ELR (cell line): ENCODE data around the gene ABHD1.
A peak's percentile ranks its signal among the peaks of the same experiment; 100 is the strongest.
"Not testable (repeated sequence)": the region's sequence is repeated elsewhere in the genome, so short reads cannot be mapped to it uniquely, and the experiment has no call there.

Experiments
- DNase-seq: peaks from one replicate; pipeline ENCODE4 v3.0.0-alpha.2; 2015; ENCODE audit warnings: low read depth

The ABHD1 gene

DNA sequence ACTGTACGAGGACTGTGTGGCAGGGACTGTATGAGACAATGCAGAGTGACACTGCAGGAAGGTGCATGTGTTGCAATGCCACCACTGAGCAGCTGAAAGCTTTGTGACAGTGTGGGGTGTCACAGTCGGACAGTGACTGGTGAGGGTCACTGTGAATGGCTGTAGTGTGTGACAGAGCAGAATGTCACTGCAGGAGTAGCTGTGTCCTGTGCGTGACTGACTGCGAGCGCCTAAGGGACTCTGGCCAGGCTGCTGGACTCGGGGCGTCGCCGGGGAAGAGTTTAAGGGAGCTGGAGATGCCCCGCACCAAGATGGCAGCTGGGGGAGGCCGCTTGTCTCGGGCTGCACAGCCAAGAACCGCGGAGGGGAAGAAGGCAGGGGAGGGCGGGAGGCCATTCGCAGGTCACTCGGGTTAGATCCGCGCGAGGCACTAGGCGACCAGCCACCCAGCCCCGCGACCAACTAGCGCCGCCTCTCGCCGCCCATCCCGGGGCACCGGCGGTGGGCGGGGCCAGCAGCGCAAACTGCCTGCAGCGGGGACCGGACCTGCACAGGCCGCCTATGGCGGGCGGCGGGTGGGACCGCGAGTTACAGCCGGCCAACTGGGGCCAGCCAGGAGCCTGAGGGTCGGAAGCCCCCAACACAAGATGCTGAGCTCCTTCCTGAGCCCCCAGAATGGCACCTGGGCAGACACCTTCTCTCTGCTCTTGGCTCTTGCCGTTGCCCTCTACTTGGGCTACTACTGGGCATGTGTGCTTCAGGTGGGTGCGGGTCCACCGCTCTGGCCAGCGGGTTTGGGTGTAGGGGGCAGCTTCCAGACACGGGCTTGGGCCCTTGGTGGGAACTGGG, at the start of gene ABHD1:
TSS of gene ABHD1 (plus strand) at position 514 of the 849 bp plus-strand sequence. CDS start at position 648, 134 bp downstream.
- no peak for DNase-seq

GRCh38 chr2:27074738-27075565, 48.7 kb upstream of the ABHD1 start:
- DNase-seq = no peak

DNA sequence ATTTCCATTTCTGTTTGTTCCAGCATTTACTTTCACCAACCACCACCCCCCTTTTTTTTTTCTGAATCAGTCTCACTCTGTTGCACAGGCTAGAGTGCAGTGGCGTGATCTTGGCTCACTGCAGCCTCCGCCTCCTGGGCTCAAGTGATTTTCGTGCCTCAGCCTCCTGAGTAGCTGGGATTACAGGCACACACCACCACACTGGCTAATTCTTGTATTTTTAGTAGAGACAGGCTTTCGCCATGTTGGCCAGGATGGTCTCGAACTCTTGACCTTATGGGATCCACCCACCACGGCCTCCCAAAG, 48.1 kb upstream of the ABHD1 start:
- DNase-seq = not testable (repeated sequence)

DNA sequence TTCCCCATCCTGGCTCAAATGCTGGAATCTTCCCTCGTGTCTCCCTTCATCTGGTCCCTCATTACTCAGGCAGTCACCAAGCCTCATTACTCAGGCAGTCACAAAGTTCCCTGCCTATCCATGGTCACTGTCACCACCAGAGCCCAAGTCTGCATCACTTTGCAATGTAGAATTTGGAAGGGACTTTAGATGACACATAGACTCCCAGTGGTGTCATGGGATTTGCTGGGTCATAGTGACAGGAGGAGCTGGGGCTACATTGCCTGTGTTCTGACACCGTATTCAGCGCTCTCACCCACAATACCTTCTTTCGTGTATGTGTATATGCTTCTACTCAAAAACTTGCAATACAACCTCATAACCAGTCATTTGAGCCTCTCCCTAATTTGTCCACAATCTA, 47.3 kb upstream of the ABHD1 start:
- no peak for DNase-seq

GRCh38 chr2:27077231-27077630, 46.4 kb upstream of the ABHD1 start:
- no peak for DNase-seq

DNA sequence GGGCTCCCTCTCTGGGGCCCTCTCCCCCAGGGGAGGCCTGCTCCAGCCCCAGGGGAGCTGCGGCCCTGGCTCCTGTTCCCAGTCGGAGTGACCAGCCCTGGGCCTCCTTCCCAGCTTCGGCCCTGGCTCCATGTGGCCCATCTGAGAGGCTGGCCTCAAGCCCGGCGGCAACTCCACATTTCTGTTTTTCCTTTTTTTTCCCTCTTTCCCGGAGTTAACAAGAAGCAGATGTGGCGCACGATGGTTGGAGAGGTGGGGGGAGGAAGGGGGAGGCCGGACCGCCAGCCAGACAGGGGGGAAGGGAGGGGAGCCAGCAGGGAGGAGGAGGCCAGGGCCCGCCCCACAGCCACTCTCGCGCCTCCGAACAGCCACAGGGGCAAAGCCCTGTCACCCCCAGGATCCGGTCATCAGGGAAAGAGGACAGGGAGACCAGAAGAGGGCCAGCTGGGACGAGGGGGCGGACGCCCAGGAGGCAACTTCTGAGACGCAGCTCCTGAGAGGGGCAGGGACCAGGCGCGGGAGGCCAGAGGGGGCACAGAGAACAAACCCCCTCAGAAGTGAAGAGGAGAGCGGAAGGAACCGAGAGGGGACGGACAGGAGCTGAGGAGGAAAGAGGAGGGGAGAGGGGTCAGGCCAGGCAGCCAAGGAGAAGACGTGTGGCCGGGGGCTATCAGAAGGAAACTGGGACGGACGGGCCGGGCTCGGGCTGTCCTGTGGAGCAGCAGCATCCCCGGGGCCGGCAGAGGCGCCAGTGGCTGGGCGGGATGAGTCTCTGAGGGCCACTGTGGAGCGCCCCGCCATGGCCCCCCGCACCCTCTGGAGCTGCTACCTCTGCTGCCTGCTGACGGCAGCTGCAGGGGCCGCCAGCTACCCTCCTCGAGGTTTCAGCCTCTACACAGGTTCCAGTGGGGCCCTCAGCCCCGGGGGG, 45.1 kb upstream of the ABHD1 start, which contains the start of gene EMILIN1:
TSS of gene EMILIN1 (plus strand) at position 349 of the 928 bp plus-strand sequence. CDS start at position 800, 451 bp downstream.
- peak; percentile 76 for DNase-seq

DNA sequence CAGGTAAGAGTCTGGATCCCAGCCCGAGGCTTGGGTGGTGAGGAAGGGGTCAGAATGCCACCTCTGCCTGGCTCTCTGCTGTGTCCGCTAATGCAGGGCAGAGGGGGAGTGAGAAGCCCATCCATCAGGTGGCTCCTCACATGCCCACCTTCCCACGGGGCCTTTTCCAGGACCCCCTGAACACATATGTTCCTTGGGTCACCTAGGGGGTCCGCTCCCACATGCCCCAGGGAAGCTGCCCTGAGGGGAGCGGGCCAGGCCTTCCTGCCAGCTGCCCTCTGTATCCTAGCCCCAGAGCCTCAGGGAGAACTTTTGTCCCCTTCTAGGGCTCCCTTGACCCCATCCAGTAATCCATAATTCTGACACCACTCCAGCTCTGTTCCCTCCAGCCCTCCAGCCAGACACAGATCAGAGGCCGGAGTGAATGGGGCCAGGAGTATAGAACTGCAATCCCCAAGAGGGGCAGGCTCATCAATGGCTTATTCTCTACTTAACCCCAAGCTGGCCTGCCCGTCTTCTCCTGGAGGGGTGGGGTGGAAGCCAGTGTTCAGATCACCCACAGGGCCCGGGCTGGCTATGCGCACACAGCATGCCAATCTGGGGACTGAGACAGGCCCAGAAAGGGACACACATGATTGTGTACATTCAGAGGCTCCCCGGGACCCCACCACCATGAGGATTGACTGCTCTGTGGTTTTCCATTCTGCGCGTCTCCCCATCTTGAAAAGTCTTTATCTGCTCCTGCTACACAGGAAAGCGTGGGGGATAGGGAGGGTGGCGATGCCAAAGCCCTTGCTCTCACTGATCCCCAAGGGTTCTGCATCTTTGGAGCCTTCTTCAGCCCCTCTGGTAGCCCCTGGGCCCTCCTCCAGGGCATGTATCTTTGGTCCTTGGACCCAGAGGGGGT, 44.1 kb upstream of the ABHD1 start:
- DNase-seq = no peak

GRCh38 chr2:27080140-27080469, 43.5 kb upstream of the ABHD1 start:
- DNase-seq = no peak

GRCh38 chr2:27080603-27080936, 43.0 kb upstream of the ABHD1 start:
- DNase-seq = no peak

DNA sequence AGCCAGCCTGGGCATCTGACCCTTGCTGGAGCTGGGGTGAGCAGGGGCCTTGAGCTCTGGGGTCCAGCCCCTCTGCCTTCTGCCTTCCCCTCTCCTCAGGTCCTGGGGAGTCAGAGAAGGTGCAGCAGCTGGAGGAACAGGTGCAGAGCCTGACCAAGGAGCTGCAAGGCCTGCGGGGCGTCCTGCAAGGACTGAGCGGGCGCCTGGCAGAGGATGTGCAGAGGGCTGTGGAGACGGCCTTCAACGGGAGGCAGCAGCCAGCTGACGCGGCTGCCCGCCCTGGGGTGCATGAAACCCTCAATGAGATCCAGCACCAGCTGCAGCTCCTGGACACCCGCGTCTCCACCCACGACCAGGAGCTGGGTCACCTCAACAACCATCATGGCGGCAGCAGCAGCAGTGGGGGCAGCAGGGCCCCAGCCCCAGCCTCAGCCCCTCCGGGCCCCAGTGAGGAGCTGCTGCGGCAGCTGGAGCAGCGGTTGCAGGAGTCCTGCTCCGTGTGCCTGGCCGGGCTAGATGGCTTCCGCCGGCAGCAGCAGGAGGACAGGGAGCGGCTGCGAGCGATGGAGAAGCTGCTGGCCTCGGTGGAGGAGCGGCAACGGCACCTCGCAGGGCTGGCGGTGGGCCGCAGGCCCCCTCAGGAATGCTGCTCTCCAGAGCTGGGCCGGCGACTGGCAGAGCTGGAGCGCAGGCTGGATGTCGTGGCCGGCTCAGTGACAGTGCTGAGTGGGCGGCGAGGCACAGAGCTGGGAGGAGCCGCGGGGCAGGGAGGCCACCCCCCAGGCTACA, 41.4 kb upstream of the ABHD1 start:
- DNase-seq = no peak

DNA sequence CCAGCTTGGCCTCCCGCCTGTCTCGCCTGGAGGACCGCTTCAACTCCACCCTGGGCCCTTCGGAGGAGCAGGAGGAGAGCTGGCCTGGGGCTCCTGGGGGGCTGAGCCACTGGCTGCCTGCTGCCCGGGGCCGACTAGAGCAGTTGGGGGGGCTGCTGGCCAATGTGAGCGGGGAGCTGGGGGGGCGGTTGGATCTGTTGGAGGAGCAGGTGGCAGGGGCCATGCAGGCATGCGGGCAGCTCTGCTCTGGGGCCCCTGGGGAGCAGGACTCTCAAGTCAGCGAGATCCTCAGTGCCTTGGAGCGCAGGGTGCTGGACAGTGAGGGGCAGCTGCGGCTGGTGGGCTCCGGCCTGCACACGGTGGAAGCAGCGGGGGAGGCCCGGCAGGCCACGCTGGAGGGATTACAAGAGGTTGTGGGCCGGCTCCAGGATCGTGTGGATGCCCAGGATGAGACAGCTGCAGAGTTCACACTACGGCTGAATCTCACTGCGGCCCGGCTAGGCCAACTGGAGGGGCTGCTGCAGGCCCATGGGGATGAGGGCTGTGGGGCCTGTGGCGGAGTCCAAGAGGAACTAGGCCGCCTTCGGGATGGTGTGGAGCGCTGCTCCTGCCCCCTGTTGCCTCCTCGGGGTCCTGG, 40.7 kb upstream of the ABHD1 start:
- DNase-seq = no peak

DNA sequence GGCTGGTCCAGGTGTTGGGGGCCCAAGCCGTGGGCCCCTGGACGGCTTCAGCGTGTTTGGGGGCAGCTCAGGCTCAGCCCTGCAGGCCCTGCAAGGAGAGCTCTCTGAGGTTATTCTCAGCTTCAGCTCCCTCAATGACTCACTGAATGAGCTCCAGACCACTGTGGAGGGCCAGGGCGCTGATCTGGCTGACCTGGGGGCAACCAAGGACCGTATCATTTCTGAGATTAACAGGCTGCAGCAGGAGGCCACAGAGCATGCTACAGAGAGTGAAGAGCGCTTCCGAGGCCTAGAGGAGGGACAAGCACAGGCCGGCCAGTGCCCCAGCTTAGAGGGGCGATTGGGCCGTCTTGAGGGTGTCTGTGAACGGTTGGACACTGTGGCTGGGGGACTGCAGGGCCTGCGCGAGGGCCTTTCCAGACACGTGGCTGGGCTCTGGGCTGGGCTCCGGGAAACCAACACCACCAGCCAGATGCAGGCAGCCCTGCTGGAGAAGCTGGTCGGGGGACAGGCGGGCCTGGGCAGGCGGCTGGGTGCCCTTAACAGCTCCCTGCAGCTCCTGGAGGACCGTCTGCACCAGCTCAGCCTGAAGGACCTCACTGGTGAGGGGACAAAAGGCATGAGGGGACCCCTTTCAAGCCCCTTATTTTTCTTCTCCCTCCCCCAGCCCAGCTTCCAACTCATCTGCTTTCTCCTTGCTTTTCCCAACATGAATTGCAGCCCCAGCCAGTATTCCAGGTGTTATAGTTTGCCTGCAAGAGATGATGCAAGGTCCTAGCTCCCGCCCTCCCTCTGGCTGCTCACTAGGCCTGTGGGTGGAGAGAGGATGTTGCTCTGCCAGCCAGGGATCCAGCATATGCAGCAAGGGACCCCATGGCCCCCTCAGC, 40.0 kb upstream of the ABHD1 start:
- no peak for DNase-seq

DNA sequence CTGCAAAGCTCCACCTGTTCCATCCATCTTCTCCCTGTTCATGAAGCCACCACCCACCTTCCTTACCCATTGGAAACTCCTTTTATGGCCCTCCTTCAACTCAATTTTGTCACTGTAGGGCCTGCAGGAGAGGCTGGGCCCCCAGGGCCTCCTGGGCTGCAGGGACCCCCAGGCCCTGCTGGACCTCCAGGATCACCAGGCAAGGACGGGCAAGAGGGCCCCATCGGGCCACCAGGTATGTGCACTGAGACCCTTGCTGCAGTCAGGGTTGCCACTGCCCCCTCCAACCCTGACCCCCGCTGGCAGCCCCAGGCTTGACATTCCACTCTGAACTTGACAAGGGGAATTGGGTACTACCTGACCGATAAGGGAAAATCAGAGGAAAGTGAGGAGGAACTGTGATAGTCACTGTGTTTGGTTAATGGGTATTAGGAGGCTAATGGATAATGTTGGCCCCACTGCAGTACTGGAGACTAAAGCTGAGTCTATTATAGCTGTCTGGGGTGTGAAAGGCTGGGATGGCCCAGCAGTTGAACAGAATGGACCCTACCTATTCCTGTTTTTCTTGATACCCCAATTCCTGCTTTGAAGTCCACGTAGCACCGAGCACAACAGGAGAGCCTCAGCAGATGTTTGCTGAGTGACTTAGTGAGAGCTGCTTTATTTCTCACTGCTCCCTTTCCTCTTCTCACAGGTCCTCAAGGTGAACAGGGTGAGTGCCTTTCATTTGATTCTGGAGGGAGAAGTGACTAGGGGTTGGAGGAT, 39.1 kb upstream of the ABHD1 start:
- DNase-seq = no peak

- no peak for DNase-seq
Measured at GRCh38 chr2:27085062-27085672, 38.4 kb upstream of the ABHD1 start.

- peak; percentile 67 for DNase-seq
Measured at GRCh38 chr2:27085673-27086089, 37.9 kb upstream of the ABHD1 start.

DNA sequence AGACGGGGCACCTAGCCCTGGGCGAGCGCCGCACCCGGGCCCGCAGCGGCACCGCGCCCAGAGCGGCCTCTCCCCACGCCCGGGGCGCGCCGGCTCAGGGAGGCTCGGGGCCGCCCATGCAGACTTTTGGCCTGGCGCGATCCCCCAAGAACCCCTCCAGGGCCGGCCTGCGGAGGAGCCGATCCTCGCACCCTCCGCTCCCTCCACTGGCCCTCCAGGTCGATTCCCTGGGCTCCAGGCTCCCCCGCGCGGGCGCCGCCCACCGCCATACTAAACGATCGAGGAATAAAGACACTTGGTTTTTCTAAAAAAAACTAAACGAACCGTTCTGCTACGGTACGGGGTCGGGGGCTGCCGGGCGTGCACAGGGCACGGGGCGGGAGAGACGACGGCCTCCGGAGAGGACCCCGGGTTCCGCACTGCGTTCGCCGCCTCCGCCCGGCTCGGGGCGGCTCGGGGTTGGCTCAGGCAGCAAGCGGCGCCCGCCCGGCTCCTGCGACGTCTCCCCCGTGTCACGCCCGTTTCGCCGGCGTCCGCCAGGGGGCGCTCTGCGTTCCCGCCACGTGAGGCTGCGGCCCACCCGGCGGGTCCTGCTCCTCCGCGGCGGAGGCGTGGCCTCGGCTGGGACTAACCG, 37.4 kb upstream of the ABHD1 start:
- peak; percentile 88 for DNase-seq
